A549 (cell line): Measurements from ENCODE around the gene PDGFB. TPM values are rescaled to one million over a fixed set of nuclear protein-coding genes. Genes with fewer than 3 reads are reported as not detected.

ENCODE experiments used
- ATAC-seq, 2 experiments: fragments of 200-7000 bp in 1 of 2; fragments of >200 bp in 1 of 2; cut with Nextera tagmentation in 1 of 2; cut with Tn5 transposase in 1 of 2; 3 replicates each; pipeline versions ENCODE4 v1.8.0 to v1.9.1; 2018 to 2020; ENCODE audit warnings: mild to moderate bottlenecking in 1 of 2, moderate library complexity in 1 of 2
- CTCF ChIA-PET: fragments of 300-600 bp; sonication (Branson Sonifier 250); formaldehyde crosslinking; extraction: SDS; loops from one replicate; lab custom pipeline; 2021; ENCODE audit warnings: antibody characterized with exemption, inconsistent platforms; lab: Yijun Ruan, JAX
- POLR2A ChIA-PET: fragments of 350-600 bp; formaldehyde crosslinking; extraction: SDS; loops from one replicate; lab custom pipeline; 2021; ENCODE audit warnings: antibody characterized with exemption, inconsistent platforms; lab: Yijun Ruan, JAX
- DNase-seq, 2 experiments: peaks; one replicate each; pipeline versions ENCODE4 v3.0.0 to v3.0.0-alpha.2; 2011 to 2016; ENCODE audit warnings: low read depth in 1 of 2, low spot score in 1 of 2
- FAIRE-seq: peaks from 2 replicates; lab custom pipeline; 2011; peaks lifted over from hg19 to GRCh38; lab: Jason Lieb, UNC
- H3K27ac ChIP-seq, 2 experiments: fragments of >200 bp; sonication (Bioruptor Twin); formaldehyde crosslinking; 3 replicates each; pipeline ENCODE4 v1.5.1; 2016 to 2017
- H3K4me1 ChIP-seq: fragments of >200 bp; sonication (Bioruptor Twin); formaldehyde crosslinking; 3 replicates; pipeline ENCODE4 v1.6.1; 2016
- H3K4me2 ChIP-seq: fragments of >200 bp; sonication (Bioruptor Twin); formaldehyde crosslinking; 3 replicates; pipeline ENCODE4 v1.6.1; 2016
- H3K4me3 ChIP-seq: fragments of >200 bp; sonication (Bioruptor Twin); formaldehyde crosslinking; 3 replicates; pipeline ENCODE4 v1.5.1; 2016
- H3K9me3 ChIP-seq: fragments of >200 bp; sonication (Bioruptor Twin); formaldehyde crosslinking; 3 replicates; pipeline ENCODE4 v1.6.1; 2016
- EP300 ChIP-seq, 2 experiments: fragments of >200 bp; sonication (Bioruptor Twin); formaldehyde crosslinking; IDR thresholded peaks; 2 replicates in 1 of 2; 3 replicates in 1 of 2; pipeline ENCODE4 v1.6.1; 2016 to 2017
- RAD21 ChIP-seq, 2 experiments: fragments of >200 bp in 1 of 2; sonication (Bioruptor Twin) in 1 of 2; formaldehyde crosslinking in 1 of 2; IDR thresholded peaks in 1 of 2; conservative IDR thresholded peaks in 1 of 2; 2 replicates in 1 of 2; 3 replicates in 1 of 2; pipeline ENCODE4 v1.6.1; 2012 to 2018; ENCODE audit warnings: inconsistent platforms in 1 of 2
- WGBS: methylation state at CpG from one replicate; pipeline ENCODE4 v1.1.6; 2017; ENCODE audit errors: missing lambda C conversion rate; 5-methylcytosine and 5-hydroxymethylcytosine counted together
- polyA plus RNA-seq, 4 experiments: library from polyadenylated mRNA; depleted of rRNA in 3 of 4; stranded (reverse); fragments of >200 nt; fragmentation: RNase III in 1 of 4; extraction: RNeasy Plus Mini Kit Qiagen cat#74134 plus additional on column Dnase treatment in 1 of 4; gene quantifications; 2 replicates in 3 of 4; 3 replicates in 1 of 4; pipeline ENCODE4 v1.2.3, GENCODE V29; 2011 to 2017
- TF ChIP-seq, protein P1 (sequence below): fragments of >200 bp; sonication (Bioruptor Twin); formaldehyde crosslinking; IDR thresholded peaks from 3 replicates; pipeline ENCODE4 v1.6.1; 2016

The PDGFB gene
- polyA plus RNA-seq, 2 of the 4 experiments (the other 2 are of a cell fraction), result 2.1 to 4.5 TPM

DNA sequence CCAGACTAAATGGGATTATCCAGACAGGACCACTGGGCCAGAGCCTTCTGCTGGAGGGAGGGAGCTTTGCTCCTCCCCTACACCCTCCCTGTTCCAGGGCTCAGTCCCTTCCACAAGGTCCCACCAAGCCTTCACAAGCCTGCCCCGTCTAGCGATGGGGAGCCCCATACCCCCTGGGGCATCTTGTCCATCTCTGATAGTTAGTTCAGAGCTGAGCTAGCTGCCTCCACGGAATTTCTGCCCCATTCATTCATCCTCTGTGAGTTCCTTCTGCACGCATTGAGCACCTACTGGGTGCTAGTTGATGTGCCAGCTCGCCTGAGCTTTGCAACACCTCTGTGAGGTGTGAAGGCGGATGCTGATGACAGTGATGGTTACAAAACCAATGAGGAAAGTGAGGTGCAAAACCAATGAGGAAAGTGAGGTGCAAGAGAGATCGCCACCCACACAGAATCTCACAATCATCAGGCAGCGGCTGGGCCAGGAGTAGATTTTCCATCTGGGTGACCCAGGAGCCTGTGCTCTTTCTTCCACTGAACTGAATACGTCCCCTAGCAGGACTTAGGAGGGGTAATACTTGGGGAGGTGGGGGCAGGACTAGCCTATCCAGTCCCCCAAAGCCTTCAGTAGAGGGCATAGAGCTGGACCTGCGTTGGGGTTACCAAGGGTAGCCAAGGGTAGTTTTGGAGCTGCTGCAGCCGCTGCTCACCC is 70.8 kb downstream of the PDGFB start:
- DNase-seq (no peak), ATAC-seq (no peak), FAIRE-seq (no peak)
- H3K4me2 ChIP-seq, result peak overlapping the region; percentile 87
- ChIA-PET POLR2A (interaction anchor here (0.5 kb wide), 1 partner anchor 71 kb away, joined by 3 read pairs; the partner anchor contains the start of gene PDGFB), CTCF (interaction anchor here (0.6 to 9.0 kb wide), 6 partner anchors 42 to 448 kb away, joined by 3 to 96 read pairs (median 9); no protein-coding TSS in a partner anchor)
- H3K4me3 ChIP-seq, result no peak overlapping the region
- peak overlapping the region; percentile 92 to 95 for H3K27ac ChIP-seq
- WGBS, result 74% methylated on average over 9 of the region's 11 CpGs
- H3K4me1 ChIP-seq, result peaks cover 66% of the 10 kb centered on the region
- no peaks in the 10 kb centered on the region for H3K9me3 ChIP-seq
- TF ChIP-seq EP300 (IDR thresholded peaks at IDR 0.05) (no peak), RAD21 (conservative IDR thresholded peaks at IDR 0.05 in 1 of 2, IDR thresholded peaks at IDR 0.05 in 1 of 2) (no peak)
- TF ChIP-seq, protein P1, sequence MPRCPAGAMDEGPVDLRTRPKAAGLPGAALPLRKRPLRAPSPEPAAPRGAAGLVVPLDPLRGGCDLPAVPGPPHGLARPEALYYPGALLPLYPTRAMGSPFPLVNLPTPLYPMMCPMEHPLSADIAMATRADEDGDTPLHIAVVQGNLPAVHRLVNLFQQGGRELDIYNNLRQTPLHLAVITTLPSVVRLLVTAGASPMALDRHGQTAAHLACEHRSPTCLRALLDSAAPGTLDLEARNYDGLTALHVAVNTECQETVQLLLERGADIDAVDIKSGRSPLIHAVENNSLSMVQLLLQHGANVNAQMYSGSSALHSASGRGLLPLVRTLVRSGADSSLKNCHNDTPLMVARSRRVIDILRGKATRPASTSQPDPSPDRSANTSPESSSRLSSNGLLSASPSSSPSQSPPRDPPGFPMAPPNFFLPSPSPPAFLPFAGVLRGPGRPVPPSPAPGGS, result no peak
- TF ChIP-seq, all 56 proteins: peak for 0

Other genes with a start within 250 kb of the PDGFB start
- 15.1 and 22.2 TPM in 2 replicates for gene APOBEC3C, start 230.7 kb downstream of the PDGFB start, polyA plus RNA-seq (2011; rRNA removed)
- 29.3 to 31.7 TPM (median 31.1 TPM) in 3 replicates for gene APOBEC3C, start 230.7 kb downstream of the PDGFB start, polyA plus RNA-seq (2017; fragmentation: RNase III; extraction: RNeasy Plus Mini Kit Qiagen cat#74134 plus additional on column Dnase treatment)
- gene APOBEC3D, start 223.9 kb downstream of the PDGFB start, polyA plus RNA-seq (2011; rRNA removed), result 0.66 and 0.67 TPM in 2 replicates
- 0.29 to 0.33 TPM (median 0.30 TPM) in 3 replicates for gene APOBEC3D, start 223.9 kb downstream of the PDGFB start, polyA plus RNA-seq (2017; fragmentation: RNase III; extraction: RNeasy Plus Mini Kit Qiagen cat#74134 plus additional on column Dnase treatment)
- 2.9 and 4.0 TPM in 2 replicates for gene APOBEC3F, start 204.1 kb downstream of the PDGFB start, polyA plus RNA-seq (2011; rRNA removed)
- 3.3 to 4.3 TPM (median 4.3 TPM) in 3 replicates for gene APOBEC3F, start 204.1 kb downstream of the PDGFB start, polyA plus RNA-seq (2017; fragmentation: RNase III; extraction: RNeasy Plus Mini Kit Qiagen cat#74134 plus additional on column Dnase treatment)
- gene APOBEC3G, start 167.7 kb downstream of the PDGFB start, polyA plus RNA-seq (2011; rRNA removed), result not detected in 2 replicates
- 0.16 TPM in 1 of 3 replicates, not detected in the others for gene APOBEC3G, start 167.7 kb downstream of the PDGFB start, polyA plus RNA-seq (2017; fragmentation: RNase III; extraction: RNeasy Plus Mini Kit Qiagen cat#74134 plus additional on column Dnase treatment)
- 0.43 and 0.48 TPM in 2 replicates for gene APOBEC3H, start 147.7 kb downstream of the PDGFB start, polyA plus RNA-seq (2011; rRNA removed)
- 0.39 to 0.45 TPM in 2 of 3 replicates, not detected in the other for gene APOBEC3H, start 147.7 kb downstream of the PDGFB start, polyA plus RNA-seq (2017; fragmentation: RNase III; extraction: RNeasy Plus Mini Kit Qiagen cat#74134 plus additional on column Dnase treatment)
- 0.79 and 1.3 TPM in 2 replicates for gene CBX7, start 92.3 kb downstream of the PDGFB start, polyA plus RNA-seq (2011; rRNA removed)
- gene CBX7, start 92.3 kb downstream of the PDGFB start, polyA plus RNA-seq (2017; fragmentation: RNase III; extraction: RNeasy Plus Mini Kit Qiagen cat#74134 plus additional on column Dnase treatment), result 2.0 to 2.5 TPM (median 2.3 TPM) in 3 replicates
- gene RPL3, start 74.6 kb upstream of the PDGFB start, polyA plus RNA-seq (2011; rRNA removed), result 1,852 and 1,921 TPM in 2 replicates
- gene RPL3, start 74.6 kb upstream of the PDGFB start, polyA plus RNA-seq (2017; fragmentation: RNase III; extraction: RNeasy Plus Mini Kit Qiagen cat#74134 plus additional on column Dnase treatment), result 1,908 to 2,151 TPM (median 1,965 TPM) in 3 replicates
- gene SYNGR1, start 105.0 kb upstream of the PDGFB start, polyA plus RNA-seq (2011; rRNA removed), result 6.7 and 7.9 TPM in 2 replicates
- 10.9 to 14.5 TPM (median 11.7 TPM) in 3 replicates for gene SYNGR1, start 105.0 kb upstream of the PDGFB start, polyA plus RNA-seq (2017; fragmentation: RNase III; extraction: RNeasy Plus Mini Kit Qiagen cat#74134 plus additional on column Dnase treatment)
- gene TAB1, start 154.8 kb upstream of the PDGFB start, polyA plus RNA-seq (2011; rRNA removed), result 10.4 and 11.3 TPM in 2 replicates
- 8.7 to 10.5 TPM (median 9.9 TPM) in 3 replicates for gene TAB1, start 154.8 kb upstream of the PDGFB start, polyA plus RNA-seq (2017; fragmentation: RNase III; extraction: RNeasy Plus Mini Kit Qiagen cat#74134 plus additional on column Dnase treatment)
- 0.62 and 0.65 TPM in 2 replicates for gene MGAT3, start 212.0 kb upstream of the PDGFB start, polyA plus RNA-seq (2011; rRNA removed)
- gene MGAT3, start 212.0 kb upstream of the PDGFB start, polyA plus RNA-seq (2017; fragmentation: RNase III; extraction: RNeasy Plus Mini Kit Qiagen cat#74134 plus additional on column Dnase treatment), result 0.64 to 0.84 TPM (median 0.70 TPM) in 3 replicates